ENCODE measurements around the gene NFATC2.

GRCh38 chr20:51511861-51512619 lies 30.5 kb downstream of the NFATC2 start:
- TF ChIP-seq CTCF (IDR thresholded peaks at IDR 0.05), result no peak
- TF ChIP-seq POLR2A (IDR thresholded peaks at IDR 0.05), result no peak
